B cell (primary cell): ENCODE results near the gene WNT6. TPM values are rescaled to one million over a fixed set of nuclear protein-coding genes. Genes with fewer than 3 reads are reported as not detected.

ENCODE experiments used
- ATAC-seq: fragments of 200-7000 bp; cut with Tn5 transposase; one replicate; pipeline ENCODE4 v1.10.0; 2021; ENCODE audit warnings: low read depth, mild to moderate bottlenecking, moderate number of reproducible peaks, moderate library complexity
- CTCF ChIA-PET: fragments of 350-600 bp; sonication (Branson Sonifier 250); formaldehyde crosslinking; loops from one replicate; lab custom pipeline; 2021; ENCODE audit warnings: antibody characterized with exemption, inconsistent platforms; lab: Charles Lee
- POLR2A ChIA-PET: fragments of 350-600 bp; sonication (Branson Sonifier 250); formaldehyde crosslinking; loops from one replicate; lab custom pipeline; 2021; ENCODE audit warnings: antibody characterized with exemption; lab: Charles Lee
- DNase-seq: peaks from one replicate; pipeline ENCODE4 v3.0.0; 2013
- H2AFZ ChIP-seq: 2 replicates; pipeline ENCODE4 v1.6.1; 2012; ENCODE audit warnings: mild to moderate bottlenecking, low read depth, low read length; ENCODE audit not compliant: insufficient read depth, poor library complexity, severe bottlenecking
- H3K27ac ChIP-seq, 2 donors: 1 replicate in 1 of 2; 2 replicates in 1 of 2; pipeline ENCODE4 v1.5.1; 2012 to 2013; ENCODE audit warnings: low read length in 2 of 2, mild to moderate bottlenecking in 2 of 2, moderate library complexity in 1 of 2
- H3K27me3 ChIP-seq, 4 experiments: fragments of 200-600 bp in 1 of 4; sonication (generic) in 1 of 4; replicated peaks in 1 of 4; 1 replicate in 2 of 4; 2 replicates in 2 of 4; pipeline versions ENCODE4 v1.6.1 to v1.7.0; 2013 to 2016; ENCODE audit warnings: low read length in 3 of 4, mild to moderate bottlenecking in 2 of 4, mixed read lengths in 1 of 4, moderate library complexity in 1 of 4; ENCODE audit not compliant: insufficient read depth in 4 of 4, control insufficient read depth in 3 of 4; ENCODE audit errors: control extremely low read depth in 1 of 4
- H3K36me3 ChIP-seq, 2 experiments: replicated peaks in 1 of 2; 1 replicate in 1 of 2; 2 replicates in 1 of 2; pipeline versions ENCODE4 v1.6.1 to v1.7.1; 2013; ENCODE audit warnings: low read length in 1 of 2; ENCODE audit not compliant: insufficient read depth in 2 of 2, control insufficient read depth in 1 of 2; ENCODE audit errors: control extremely low read depth in 1 of 2, extremely low read depth in 1 of 2
- H3K4me1 ChIP-seq, 2 donors: fragments of 200-600 bp in 1 of 2; sonication (generic) in 1 of 2; 1 replicate in 1 of 2; 2 replicates in 1 of 2; pipeline versions ENCODE4 v1.5.1 to v1.6.1; 2013 to 2017; ENCODE audit warnings: low read length in 2 of 2; ENCODE audit not compliant: control insufficient read depth in 2 of 2, insufficient read depth in 2 of 2
- H3K4me2 ChIP-seq: replicated peaks from 2 replicates; pipeline ENCODE3; 2012; ENCODE audit warnings: mild to moderate bottlenecking, low read depth, low read length; ENCODE audit not compliant: poor library complexity, severe bottlenecking
- H3K4me3 ChIP-seq, 5 experiments: fragments of 200-600 bp in 1 of 5; sonication (generic) in 1 of 5; 1 replicate in 3 of 5; 2 replicates in 2 of 5; pipeline versions ENCODE4 v1.5.1 to v1.7.0; 2011 to 2016; ENCODE audit warnings: low read length in 4 of 5, mild to moderate bottlenecking in 4 of 5, low read depth in 2 of 5, control low read depth in 1 of 5, moderate library complexity in 1 of 5; ENCODE audit not compliant: insufficient read depth in 1 of 5; ENCODE audit errors: control extremely low read depth in 1 of 5, extremely low read depth in 1 of 5
- H3K79me2 ChIP-seq: fragments of 200-600 bp; sonication (generic); one replicate; pipeline ENCODE4 v1.6.0; 2016; ENCODE audit warnings: low read length; ENCODE audit not compliant: control insufficient read depth, insufficient read depth
- H3K9ac ChIP-seq: fragments of 200-600 bp; sonication (generic); 2 replicates; pipeline ENCODE4 v1.6.1; 2017; ENCODE audit warnings: mild to moderate bottlenecking, low read length, moderate library complexity
- H3K9me3 ChIP-seq, 3 donors: one replicate each; pipeline versions ENCODE4 v1.6.1 to v1.7.1; 2013; ENCODE audit warnings: low read length in 2 of 3; ENCODE audit not compliant: control insufficient read depth in 2 of 3, insufficient read depth in 1 of 3; ENCODE audit errors: control extremely low read depth in 1 of 3
- H4K20me1 ChIP-seq: 2 replicates; pipeline ENCODE4 v1.6.0; 2012; ENCODE audit warnings: mild to moderate bottlenecking, low read length; ENCODE audit not compliant: insufficient read depth, control insufficient read depth, poor library complexity, severe bottlenecking
- H3K27ac Mint-ChIP-seq: one replicate; pipeline ENCODE4 v1.8.0; 2021; ENCODE audit warnings: mixed read lengths
- H3K27me3 Mint-ChIP-seq: one replicate; pipeline ENCODE4 v1.8.0; 2021; ENCODE audit warnings: mixed read lengths
- H3K4me1 Mint-ChIP-seq: one replicate; pipeline ENCODE4 v1.8.0; 2021; ENCODE audit warnings: mixed read lengths
- H3K4me3 Mint-ChIP-seq: one replicate; pipeline ENCODE4 v1.8.0; 2021; ENCODE audit warnings: mixed read lengths
- H3K9me3 Mint-ChIP-seq: one replicate; pipeline ENCODE4 v1.8.0; 2022; ENCODE audit warnings: mixed read lengths; ENCODE audit not compliant: insufficient read depth
- CTCF ChIP-seq: fragments of 200-600 bp; IDR thresholded peaks from one replicate; pipeline ENCODE4 v1.8.0; 2022; ENCODE audit warnings: antibody characterized with exemption, mild to moderate bottlenecking
- EZH2 ChIP-seq: IDR thresholded peaks from 2 replicates; pipeline ENCODE4 v1.6.1; 2012; ENCODE audit warnings: borderline replicate concordance, low read depth, mild to moderate bottlenecking, moderate library complexity, low read length; ENCODE audit not compliant: insufficient read depth, poor library complexity, severe bottlenecking
- WGBS: methylation state at CpG from one replicate; pipeline ENCODE4 v1.1.5; 2013; ENCODE audit warnings: missing lambda C conversion rate; ENCODE audit not compliant: insufficient coverage; 5-methylcytosine and 5-hydroxymethylcytosine counted together
- intact Hi-C: fragments of 100-400 bp; cut with micrococcal nuclease; formaldehyde crosslinking; loops from one replicate; pipeline ENCODE4 v1.10.0; 2022
- polyA plus RNA-seq: library from polyadenylated mRNA; depleted of rRNA; stranded (reverse); fragments of >200 nt; gene quantifications from 2 replicates; pipeline ENCODE4 v1.2.3, GENCODE V29; 2012
- small RNA-seq: library from RNA; depleted of rRNA; stranded (forward); fragments of <200 nt; gene quantifications from one replicate; pipeline ENCODE3, GENCODE V24; 2012; ENCODE audit warnings: low replicate concordance, low read depth; ENCODE audit not compliant: insufficient read length
- total RNA-seq, 2 donors: library from RNA; stranded (reverse); fragments of 120-200 nt in 1 of 2; gene quantifications; 1 replicate in 1 of 2; 2 replicates in 1 of 2; pipeline versions ENCODE4 v1.2.3 to v1.2.4, GENCODE V29; 2013 to 2022

The WNT6 gene
- total and polyA plus RNA-seq, 2 donors (not counting 1 experiment from before 2014, with no cell fraction given) = 0.84 to 2.0 TPM

DNA sequence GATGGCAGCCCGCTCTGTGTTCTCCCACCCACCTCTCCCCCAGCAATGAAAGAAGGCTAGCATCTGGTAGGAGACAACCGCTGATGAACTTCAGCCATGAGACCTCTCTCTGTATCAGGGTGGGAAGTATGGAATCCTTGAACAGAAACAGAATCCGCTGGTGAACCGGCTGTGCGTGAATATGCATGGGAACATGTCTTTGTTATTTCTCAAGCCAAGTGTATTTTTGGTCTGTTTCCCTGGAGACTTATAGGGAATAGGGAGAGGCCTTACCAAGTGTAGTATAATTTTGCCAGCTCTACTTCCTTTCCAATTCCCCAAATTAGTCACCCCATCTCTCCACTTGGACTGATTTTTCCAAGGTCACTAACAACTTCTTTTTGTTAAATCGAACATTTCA, 51.1 kb downstream of the WNT6 start:
- DNase-seq (no peak), ATAC-seq (no peak)
- Histone ChIP-seq H4K20me1 (no peaks in the 10 kb centered on the region), H3K4me1 (peaks cover 11 to 15% of the 10 kb centered on the region in 2 donors), H3K79me2 (no peaks in the 10 kb centered on the region), H3K9ac (no peak overlapping the region), H3K4me3 (no peak overlapping the region), H3K9me3 (peaks cover 0 to 6% (median 1%) of the 10 kb centered on the region in 3 donors), H3K36me3 (no peaks in the 10 kb centered on the region), H3K27me3 (peaks cover 0 to 7% (median 0%) of the 10 kb centered on the region in 4 experiments), H2AFZ (no peak overlapping the region), H3K27ac (no peak overlapping the region), H3K4me2 (no peak overlapping the region)
- WGBS = 100% methylated on average over 4 of the region's 6 CpGs
- CTCF ChIA-PET = interaction anchor here (0.9 to 4.8 kb wide), 3 partner anchors 12 to 58 kb away, joined by 3 to 36 read pairs (median 12); no protein-coding TSS in a partner anchor
- TF ChIP-seq EZH2 (no peak), CTCF (no peak)
- POLR2A ChIA-PET = interaction anchor here (1.1 kb wide), 1 partner anchor 29 kb away, joined by 3 read pairs; no protein-coding TSS in a partner anchor
- no peak overlapping the region for H3K4me3 Mint-ChIP-seq
- intact Hi-C loops = no loop called here
- H3K27me3 Mint-ChIP-seq = peaks cover 19% of the 10 kb centered on the region
- no peaks in the 10 kb centered on the region for H3K9me3 Mint-ChIP-seq
- no peak overlapping the region for H3K27ac Mint-ChIP-seq
- H3K4me1 Mint-ChIP-seq = peaks cover 10% of the 10 kb centered on the region

DNA sequence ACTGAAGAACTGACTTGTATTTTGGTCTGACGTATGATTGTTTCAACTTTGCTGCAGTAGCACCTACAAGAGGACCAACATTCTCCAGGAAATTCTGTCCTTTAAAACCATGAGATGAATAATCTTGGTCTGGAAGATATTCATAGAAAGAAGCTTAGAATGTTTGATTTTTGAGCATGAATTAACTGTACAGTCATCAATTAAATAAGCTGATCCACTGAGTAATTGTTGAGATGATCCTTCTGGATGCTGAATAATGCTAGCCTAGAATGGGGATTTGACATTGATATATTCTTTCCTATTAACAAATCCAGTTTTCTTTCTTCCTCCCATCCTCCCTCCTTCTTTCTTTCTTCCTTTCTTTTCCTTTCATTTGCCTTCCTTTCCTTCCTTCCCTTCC, 60.9 kb downstream of the WNT6 start:
- no peak overlapping the region for H3K9ac ChIP-seq
- H3K27ac ChIP-seq = no peak overlapping the region
- H3K9me3 ChIP-seq = peaks cover 3 to 24% (median 12%) of the 10 kb centered on the region in 3 donors
- no peaks in the 10 kb centered on the region for H4K20me1 ChIP-seq
- ChIA-PET CTCF (no interaction called here), POLR2A (no interaction called here)
- H3K4me1 ChIP-seq = peaks cover 0 to 4% of the 10 kb centered on the region in 2 donors
- intact Hi-C loops = no loop called here
- H2AFZ ChIP-seq = no peak overlapping the region
- Mint-ChIP-seq H3K9me3 (peaks cover 10% of the 10 kb centered on the region), H3K27me3 (peaks cover 31% of the 10 kb centered on the region), H3K27ac (no peak overlapping the region), H3K4me3 (no peak overlapping the region), H3K4me1 (peaks cover 2% of the 10 kb centered on the region)
- H3K27me3 ChIP-seq = peaks cover 0 to 12% (median 0%) of the 10 kb centered on the region in 4 experiments
- H3K36me3 ChIP-seq = no peaks in the 10 kb centered on the region
- TF ChIP-seq EZH2 (no peak), CTCF (no peak)
- H3K4me2 ChIP-seq = no peak overlapping the region
- no peak overlapping the region for H3K4me3 ChIP-seq
- DNase-seq (no peak), ATAC-seq (no peak)
- no peaks in the 10 kb centered on the region for H3K79me2 ChIP-seq
- no CpG with 5 or more reads among the region's 1 CpG for WGBS

Small RNAs within 50 kb of the gene (small RNA-seq; reads per million reads assigned to genes)
- not detected for gene RNU6-642P

Other genes starting within 250 kb of the WNT6 start
- gene ZNF142, start 200.2 kb upstream of the WNT6 start, total RNA-seq = 51.1 and 56.1 TPM in 2 replicates
- 23.5 and 26.7 TPM in 2 replicates for gene ZNF142, start 200.2 kb upstream of the WNT6 start, polyA plus RNA-seq
- 56.1 and 60.1 TPM in 2 replicates for gene BCS1L, start 200.1 kb upstream of the WNT6 start, total RNA-seq
- 84.4 and 104 TPM in 2 replicates for gene BCS1L, start 200.1 kb upstream of the WNT6 start, polyA plus RNA-seq
- 31.7 and 31.8 TPM in 2 replicates for gene RNF25, start 187.8 kb upstream of the WNT6 start, total RNA-seq
- 22.2 and 35.6 TPM in 2 replicates for gene RNF25, start 187.8 kb upstream of the WNT6 start, polyA plus RNA-seq
- gene STK36, start 187.7 kb upstream of the WNT6 start, total RNA-seq = 41.3 and 42.9 TPM in 2 replicates
- 29.0 and 29.4 TPM in 2 replicates for gene STK36, start 187.7 kb upstream of the WNT6 start, polyA plus RNA-seq
- gene TTLL4, start 149.0 kb upstream of the WNT6 start, total RNA-seq = 30.6 and 33.8 TPM in 2 replicates
- 21.0 and 21.2 TPM in 2 replicates for gene TTLL4, start 149.0 kb upstream of the WNT6 start, polyA plus RNA-seq
- gene CYP27A1, start 77.7 kb upstream of the WNT6 start, total RNA-seq = 0.29 and 0.39 TPM in 2 replicates
- gene CYP27A1, start 77.7 kb upstream of the WNT6 start, polyA plus RNA-seq = 0.25 and 1.1 TPM in 2 replicates
- not detected in 2 replicates for gene PRKAG3, start 28.0 kb upstream of the WNT6 start, total RNA-seq
- gene PRKAG3, start 28.0 kb upstream of the WNT6 start, polyA plus RNA-seq = not detected in 2 replicates
- gene WNT10A, start 21.0 kb downstream of the WNT6 start, total RNA-seq = 36.6 and 44.9 TPM in 2 replicates
- gene WNT10A, start 21.0 kb downstream of the WNT6 start, polyA plus RNA-seq = 15.2 and 24.5 TPM in 2 replicates
- gene CDK5R2, start 99.9 kb downstream of the WNT6 start, total RNA-seq = 0.12 TPM in 1 of 2 replicates, not detected in the other
- gene CDK5R2, start 99.9 kb downstream of the WNT6 start, polyA plus RNA-seq = not detected in 2 replicates
- gene FEV, start 125.4 kb downstream of the WNT6 start, total RNA-seq = not detected in 2 replicates
- not detected in 2 replicates for gene FEV, start 125.4 kb downstream of the WNT6 start, polyA plus RNA-seq
- gene CRYBA2, start 133.6 kb downstream of the WNT6 start, total RNA-seq = not detected in 2 replicates
- gene CRYBA2, start 133.6 kb downstream of the WNT6 start, polyA plus RNA-seq = not detected in 2 replicates
- gene CFAP65, start 181.7 kb downstream of the WNT6 start, total RNA-seq = not detected in 2 replicates
- gene CFAP65, start 181.7 kb downstream of the WNT6 start, polyA plus RNA-seq = not detected in 2 replicates
- gene IHH, start 201.1 kb downstream of the WNT6 start, total RNA-seq = 0.22 TPM in 1 of 2 replicates, not detected in the other
- 0.15 TPM in 1 of 2 replicates, not detected in the other for gene IHH, start 201.1 kb downstream of the WNT6 start, polyA plus RNA-seq